HepG2 (cell line): Measurements from ENCODE around the gene BTG4. TPM values are rescaled to one million over a fixed set of nuclear protein-coding genes. Genes with fewer than 3 reads are reported as not detected.

Experiments used
- ATAC-seq: fragments of 200-7000 bp; cut with Tn5 transposase; 3 replicates; pipeline ENCODE4 v1.9.1; 2020; ENCODE audit warnings: mild to moderate bottlenecking, moderate library complexity
- BruUV-seq: library from RNA; stranded (reverse); fragments of 400-500 nt; replicated peaks from 2 replicates; lab custom pipeline; 2021; lab: Mats Ljungman, UMichigan
- CTCF ChIA-PET: fragments of 300-600 bp; formaldehyde crosslinking; extraction: SDS; loops from one replicate; lab custom pipeline; 2021; ENCODE audit warnings: low total read pairs, inconsistent platforms, low intra/inter-chr PET ratio; lab: Yijun Ruan, JAX
- POLR2A ChIA-PET: fragments of 350-600 bp; sonication (Branson Sonifier 250); formaldehyde crosslinking; loops from one replicate; lab custom pipeline; 2020; ENCODE audit warnings: antibody characterized with exemption, inconsistent platforms; lab: Yijun Ruan, JAX
- DNase-seq: peaks from one replicate; pipeline ENCODE4 v3.0.0-alpha.2; 2015; ENCODE audit warnings: low spot score
- FAIRE-seq: peaks from 3 replicates; lab custom pipeline; 2011; peaks lifted over from hg19 to GRCh38; lab: Jason Lieb, UNC
- H2AFZ ChIP-seq: one replicate; pipeline ENCODE4 v1.6.1; 2011; ENCODE audit warnings: low read length, inconsistent platforms
- H3K27ac ChIP-seq: fragments of 300-600 bp; 3 replicates; pipeline ENCODE4 v1.8.0; 2011; ENCODE audit warnings: mixed run types, mild to moderate bottlenecking, mixed read lengths, low read length, inconsistent platforms; ENCODE audit not compliant: insufficient read depth; ENCODE audit errors: extremely low read length
- H3K27me3 ChIP-seq, 2 experiments: fragments of 200-600 bp in 1 of 2; 2 replicates in 1 of 2; 3 replicates in 1 of 2; pipeline versions ENCODE4 v1.6.0 to v1.8.0; 2011; ENCODE audit warnings: low read length in 2 of 2, mild to moderate bottlenecking in 2 of 2, moderate library complexity in 2 of 2, inconsistent platforms in 1 of 2; ENCODE audit not compliant: insufficient read depth in 2 of 2, control insufficient read depth in 1 of 2
- H3K36me3 ChIP-seq, 2 experiments: fragments of 200-600 bp in 1 of 2; replicated peaks in 1 of 2; 2 replicates in 1 of 2; 3 replicates in 1 of 2; pipeline versions ENCODE4 v1.5.1 to v1.8.0; 2011; ENCODE audit warnings: low read length in 2 of 2, inconsistent platforms in 1 of 2; ENCODE audit not compliant: insufficient read depth in 2 of 2, control insufficient read depth in 1 of 2
- H3K4me1 ChIP-seq: 2 replicates; pipeline ENCODE4 v1.5.1; 2012; ENCODE audit warnings: low read length, inconsistent platforms; ENCODE audit not compliant: insufficient read depth
- H3K4me2 ChIP-seq: 2 replicates; pipeline ENCODE4 v1.6.0; 2011; ENCODE audit warnings: low read depth, low read length, inconsistent platforms
- H3K4me3 ChIP-seq, 3 experiments: fragments of 200-600 bp in 1 of 3; sonication (generic), shearing (Covaris generic) in 1 of 3; replicated peaks in 1 of 3; 2 replicates each; pipeline ENCODE4 v1.5.1; 2011 to 2016; ENCODE audit warnings: low read length in 3 of 3, inconsistent platforms in 2 of 3, low read depth in 2 of 3, mild to moderate bottlenecking in 2 of 3, control low read depth in 1 of 3, mixed read lengths in 1 of 3; ENCODE audit not compliant: insufficient read depth in 1 of 3
- H3K79me2 ChIP-seq: one replicate; pipeline ENCODE4 v1.6.1; 2011; ENCODE audit warnings: low read length, inconsistent platforms; ENCODE audit not compliant: insufficient read depth
- H3K9ac ChIP-seq: 2 replicates; pipeline ENCODE4 v1.6.0; 2011; ENCODE audit warnings: mild to moderate bottlenecking, low read depth, low read length, inconsistent platforms; ENCODE audit not compliant: insufficient read depth
- H3K9me3 ChIP-seq: 2 replicates; pipeline ENCODE4 v1.5.1; 2012; ENCODE audit warnings: mild to moderate bottlenecking, low read length
- H4K20me1 ChIP-seq: 2 replicates; pipeline ENCODE4 v1.6.0; 2011; ENCODE audit warnings: inconsistent platforms, mild to moderate bottlenecking, low read length, moderate library complexity; ENCODE audit not compliant: insufficient read depth
- BCLAF1 ChIP-seq: fragments of 450-650 bp; IDR thresholded peaks from 2 replicates; pipeline ENCODE4 v1.6.1; 2017; ENCODE audit warnings: mild to moderate bottlenecking
- E2F1 ChIP-seq: sonication (generic); formaldehyde crosslinking; IDR thresholded peaks from 2 replicates; pipeline ENCODE4 v1.5.0; 2020; ENCODE audit warnings: missing genetic modification reagents
- KLF11 ChIP-seq: IDR thresholded peaks from 2 replicates; pipeline ENCODE4 v1.6.1; 2016; ENCODE audit warnings: missing compliant biosample characterization
- PRDM10 ChIP-seq: sonication (generic); formaldehyde crosslinking; IDR thresholded peaks from 2 replicates; pipeline ENCODE4 v1.4.0; 2020; ENCODE audit warnings: low read depth, missing genetic modification reagents
- SMAD1 ChIP-seq: sonication (generic); formaldehyde crosslinking; IDR thresholded peaks from 2 replicates; pipeline ENCODE4 v1.4.0; 2020; ENCODE audit warnings: missing genetic modification reagents, low read depth, mild to moderate bottlenecking, borderline replicate concordance
- SMAD3 ChIP-seq: sonication (generic); formaldehyde crosslinking; IDR thresholded peaks from 2 replicates; pipeline ENCODE4 v1.4.0; 2020; ENCODE audit warnings: missing genetic modification reagents
- ZBED4 ChIP-seq: sonication (generic); formaldehyde crosslinking; IDR thresholded peaks from 2 replicates; pipeline ENCODE4 v1.4.0; 2020; ENCODE audit warnings: missing genetic modification reagents, borderline replicate concordance
- ZFP82 ChIP-seq: sonication (generic); formaldehyde crosslinking; IDR thresholded peaks from 2 replicates; pipeline ENCODE4 v1.5.1; 2020; ENCODE audit warnings: mild to moderate bottlenecking, missing genetic modification reagents, borderline replicate concordance
- ZFX ChIP-seq: sonication (generic); formaldehyde crosslinking; IDR thresholded peaks from 2 replicates; pipeline ENCODE4 v1.4.0; 2020; ENCODE audit warnings: mild to moderate bottlenecking, low read depth, missing genetic modification reagents, moderate library complexity
- ZNF180 ChIP-seq: sonication (generic); formaldehyde crosslinking; IDR thresholded peaks from 2 replicates; pipeline ENCODE4 v1.4.0; 2020; ENCODE audit warnings: low read depth, missing genetic modification reagents, borderline replicate concordance
- ZNF749 ChIP-seq: sonication (generic); formaldehyde crosslinking; IDR thresholded peaks from 2 replicates; pipeline ENCODE4 v1.8.0; 2022; ENCODE audit warnings: mild to moderate bottlenecking, missing genetic modification reagents, moderate library complexity, borderline replicate concordance
- WGBS: methylation state at CpG from one replicate; pipeline ENCODE4 v1.1.6; 2017; ENCODE audit warnings: low lambda C conversion rate; 5-methylcytosine and 5-hydroxymethylcytosine counted together
- in situ Hi-C: cut with HindIII; loops from 2 replicates; pipeline ENCODE4 v1.10.0; 2017; ENCODE audit warnings: low pct_unique_long_range_greater_than_20kb; ENCODE audit not compliant: extremely low pct_ligation_motif_present
- intact Hi-C: fragments of 100-400 bp; cut with micrococcal nuclease; formaldehyde crosslinking; loops from one replicate; pipeline ENCODE4 v1.10.0; 2022; ENCODE audit not compliant: unreplicated experiment
- polyA plus RNA-seq, 8 experiments: library from polyadenylated mRNA; depleted of rRNA in 3 of 8; stranded (reverse) in 7 of 8; unstranded in 1 of 8; fragments of >200 nt; fragmentation: Illumina TruSeq in 4 of 8; extraction: Trizol in 4 of 8; gene quantifications; 2 replicates each; pipeline versions ENCODE4 v1.2.1 to v1.2.3, GENCODE V29; 2011 to 2016; ENCODE audit warnings: low read depth in 4 of 8, missing spikeins in 1 of 8, mixed read lengths in 1 of 8; ENCODE audit not compliant: insufficient read depth in 1 of 8
- total RNA-seq, 5 experiments: library from RNA; depleted of rRNA; stranded (reverse); fragments of >200 nt; fragmentation: Illumina TruSeq; extraction: Trizol; gene quantifications; 2 replicates each; pipeline ENCODE4 v1.2.3, GENCODE V29; 2016; ENCODE audit warnings: low read depth in 1 of 5

Gene BTG4
- total and polyA plus RNA-seq, 2 of the 13 experiments (the other 11 are each of a cell fraction or from before 2014, with no cell fraction given), result not detected

GRCh38 chr11:111540937-111541253 is 28.7 kb upstream of the BTG4 start:
- CTCF ChIA-PET, result no interaction called here
- POLR2A ChIA-PET, result no interaction called here
- Histone ChIP-seq H3K4me2 (peak overlapping the region; percentile 69), H3K4me3 (peak overlapping the region; percentile 15 to 67 (median 47); a peak in 4 of 6 replicates), H3K79me2 (no peaks in the 10 kb centered on the region), H3K27ac (no peak overlapping the region), H3K9ac (no peak overlapping the region), H3K9me3 (no peaks in the 10 kb centered on the region), H3K36me3 (no peaks in the 10 kb centered on the region), H3K4me1 (peaks cover 34% of the 10 kb centered on the region), H3K27me3 (peaks cover 7 to 48% of the 10 kb centered on the region in 2 experiments; a peak in 4 of 5 replicates), H4K20me1 (no peaks in the 10 kb centered on the region), H2AFZ (no peak overlapping the region)
- intact Hi-C loops (no loop called here), in situ Hi-C loops (no loop called here)
- DNase-seq, result no peak
- 0% methylated on average over 1 of the region's 22 CpGs for WGBS
- no peak for FAIRE-seq
- BruUV-seq, result no TSS peak
- ATAC-seq, result peak; percentile 45
- TF ChIP-seq PRDM10 (no peak), ZFX (CRISPR knock-in tag) (peak; percentile 1; the same call in 1 of the 2 replicates), ZFP82 (CRISPR knock-in tag) (no peak), SMAD3 (CRISPR knock-in tag) (no peak), E2F1 (CRISPR knock-in tag) (no peak), KLF11 (CRISPR knock-in tag) (no peak), ZNF180 (CRISPR knock-in tag) (no peak), BCLAF1 (no peak), ZNF749 (CRISPR knock-in tag) (no peak), ZBED4 (CRISPR knock-in tag) (no peak), SMAD1 (CRISPR knock-in tag) (no peak)
